GM18498 (cell line): ENCODE measurements around the gene SPACA9.

Source experiments
- ATAC-seq: cut with Tn5 transposase; IDR thresholded peaks from one replicate; pipeline ENCODE4 v1.9.1; 2021; ENCODE audit warnings: mild to moderate bottlenecking, moderate library complexity; ENCODE audit not compliant: unreplicated experiment

The SPACA9 gene

DNA sequence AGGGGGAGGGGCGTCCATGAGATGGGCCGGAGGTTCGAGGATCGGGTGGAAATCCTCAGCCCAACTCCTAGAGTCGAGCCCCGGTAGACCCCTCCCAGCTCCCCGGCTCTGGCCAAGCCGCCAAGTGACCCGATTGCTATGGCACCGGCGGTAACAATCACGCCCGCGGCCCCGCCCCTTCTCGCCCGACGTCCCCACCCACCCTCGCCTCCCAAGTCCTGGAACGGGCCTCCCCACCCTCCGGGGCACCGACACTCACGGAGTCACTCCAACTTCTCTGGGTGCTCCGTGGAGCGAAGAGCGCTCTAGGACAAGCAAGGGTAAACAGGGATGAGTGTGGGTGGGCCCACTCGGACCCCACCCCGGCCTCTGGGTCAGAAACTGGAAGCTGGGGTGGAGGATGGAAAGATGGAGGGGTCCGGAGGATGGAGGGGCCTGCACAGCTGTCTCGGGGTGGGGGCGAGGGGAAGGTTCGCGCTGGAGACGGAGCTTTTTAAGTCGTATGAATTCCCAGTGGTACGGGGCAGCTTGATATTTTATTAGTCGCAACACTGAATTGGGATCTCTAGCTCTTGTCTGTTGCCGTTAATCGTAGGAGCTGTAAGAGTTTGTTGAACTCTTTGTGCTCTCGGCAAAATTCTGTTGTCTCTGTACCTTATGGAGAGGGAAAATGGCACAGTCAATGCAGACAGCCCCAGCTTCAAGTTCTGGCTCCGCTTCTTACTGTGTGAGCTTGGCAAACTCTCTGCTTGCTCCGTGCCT lies at the start of gene SPACA9:
TSS of gene SPACA9 (plus strand) at position 204 of the 762 bp plus-strand sequence. CDS start 5,050 bp downstream, outside the sequence.
- ATAC-seq: no peak

DNA sequence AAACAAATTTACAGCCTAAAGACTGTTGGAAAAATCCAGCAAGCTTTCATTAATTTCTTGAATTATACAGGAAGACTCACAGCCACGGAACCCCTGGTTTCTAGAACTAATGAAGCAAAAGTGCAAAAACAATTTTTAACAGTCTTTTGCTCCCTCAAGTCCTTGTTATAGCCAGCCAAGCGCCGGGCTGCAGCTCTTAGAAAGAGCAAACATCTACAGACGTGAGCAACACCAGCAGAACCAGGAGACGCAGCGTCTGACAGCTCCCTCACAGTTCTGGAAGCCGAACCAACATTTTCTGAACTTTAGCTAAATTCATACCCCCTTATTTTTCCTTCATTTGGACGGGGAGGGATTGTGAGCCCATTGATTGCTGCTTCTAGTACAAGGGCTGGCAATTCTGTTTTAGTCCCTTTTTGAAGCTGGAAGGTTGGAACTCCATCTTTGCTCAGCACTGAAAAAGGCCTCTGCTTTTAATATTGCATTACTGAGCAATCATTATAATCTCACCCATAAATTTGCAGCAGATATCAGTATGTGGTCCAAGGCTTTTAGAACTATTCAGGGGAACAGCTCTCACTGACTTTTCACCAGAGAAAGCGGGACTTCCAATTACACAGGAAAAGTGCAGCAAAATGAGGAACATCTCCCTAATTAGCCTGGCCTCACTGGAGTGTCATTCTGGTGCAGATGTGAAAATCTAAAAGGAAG lies 46.4 kb upstream of the SPACA9 start:
- no peak for ATAC-seq

DNA sequence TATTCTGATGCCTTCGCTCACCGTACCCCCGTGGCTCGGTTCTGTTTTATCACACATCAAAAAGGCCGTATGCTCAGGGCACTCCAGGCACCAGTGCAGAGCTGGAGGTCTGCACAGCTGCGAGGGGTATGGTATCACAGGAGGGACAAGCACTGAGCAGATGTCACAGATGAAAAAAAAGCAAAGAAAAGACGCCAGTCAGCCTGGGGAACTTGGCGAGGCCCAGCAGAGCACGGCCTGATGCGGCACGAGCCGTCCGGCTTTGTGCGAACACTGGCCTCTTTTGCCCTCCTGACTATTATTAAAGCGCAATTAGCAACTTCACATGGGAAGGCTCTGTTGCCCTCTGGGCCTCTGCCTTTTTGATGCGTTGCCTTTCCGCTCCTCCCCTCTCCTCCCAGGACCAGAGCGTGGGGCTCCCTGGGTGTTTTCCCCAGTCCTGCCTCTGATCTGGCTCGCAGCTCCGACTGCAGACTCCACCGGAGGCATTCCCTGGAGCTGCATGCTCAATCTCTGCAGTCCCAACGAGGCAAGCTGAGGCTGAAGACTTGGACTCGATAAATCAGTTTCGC lies 45.1 kb upstream of the SPACA9 start:
- no peak for ATAC-seq

DNA sequence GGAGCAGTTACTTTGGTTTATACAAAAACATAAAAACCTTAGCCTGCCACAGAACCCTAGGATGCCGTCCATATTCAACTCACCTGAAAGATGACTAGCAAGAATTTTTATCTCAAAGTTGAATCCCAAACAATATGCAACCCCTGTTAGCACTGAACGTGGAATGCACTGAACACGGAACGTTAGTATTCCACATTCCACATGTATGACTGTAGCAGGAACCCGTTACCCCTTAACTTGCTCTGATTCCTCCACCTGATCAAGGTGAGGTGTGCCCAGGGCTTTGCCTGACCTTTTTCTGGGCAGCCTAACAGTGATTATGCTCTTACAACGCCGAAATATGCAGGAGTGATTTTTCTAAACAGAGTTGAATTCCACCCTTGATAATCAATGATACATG lies 44.4 kb upstream of the SPACA9 start:
- ATAC-seq: no peak

DNA sequence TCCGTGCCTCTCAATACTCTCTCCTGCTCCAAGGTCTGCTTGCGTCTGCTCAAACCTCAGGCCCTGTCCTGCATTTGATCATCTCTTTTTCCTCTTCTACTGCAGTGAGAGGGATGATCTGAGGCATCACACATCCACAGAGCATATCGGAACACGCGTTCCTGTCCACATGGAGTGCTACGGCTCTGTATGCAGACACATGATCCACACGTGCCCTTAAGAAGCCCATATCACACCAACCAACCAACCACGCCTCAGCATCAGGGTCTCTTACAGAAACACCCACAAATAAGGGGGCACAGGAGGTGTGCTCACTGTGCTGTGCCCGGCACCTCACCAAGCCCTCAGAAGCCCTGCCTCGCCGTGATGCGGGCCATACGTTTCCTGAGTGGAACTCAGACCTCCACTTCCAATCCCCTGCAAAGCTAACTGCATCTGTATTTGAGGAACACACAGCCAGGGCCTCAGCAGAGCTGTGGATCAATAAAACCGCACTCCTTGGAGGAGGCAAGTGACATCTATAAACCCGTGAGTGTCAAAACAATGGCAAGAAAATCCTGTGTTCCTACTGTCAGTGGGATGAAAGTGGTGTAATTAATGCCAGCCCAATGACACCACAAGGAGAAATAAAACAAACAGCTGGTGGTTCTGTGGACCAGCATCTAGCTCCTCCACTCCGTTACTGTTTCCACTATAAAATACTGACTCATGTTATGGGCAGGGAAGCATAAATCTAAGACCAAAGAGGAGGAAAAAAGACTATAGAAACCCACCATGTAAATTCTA lies 41.0 kb upstream of the SPACA9 start:
- no peak for ATAC-seq

DNA sequence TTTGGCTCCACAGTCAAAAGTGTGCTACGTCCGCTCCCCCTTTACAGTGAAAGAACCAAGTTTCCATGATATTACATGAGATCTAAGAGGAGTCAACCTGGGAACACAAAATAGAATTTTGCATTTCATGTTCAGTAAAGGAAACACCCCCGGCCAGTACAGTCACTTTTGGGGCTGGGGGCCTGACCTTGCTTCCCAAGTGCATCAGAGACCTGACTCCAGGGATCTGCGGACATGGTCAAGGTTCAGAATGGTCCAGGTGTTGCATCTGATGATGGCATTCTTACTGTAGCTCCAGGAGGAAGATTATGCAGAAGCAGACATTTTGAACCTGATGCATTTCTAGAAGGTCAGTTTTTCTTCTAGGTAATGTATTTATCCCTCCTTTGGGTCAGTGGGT lies 40.4 kb upstream of the SPACA9 start:
- no peak for ATAC-seq

DNA sequence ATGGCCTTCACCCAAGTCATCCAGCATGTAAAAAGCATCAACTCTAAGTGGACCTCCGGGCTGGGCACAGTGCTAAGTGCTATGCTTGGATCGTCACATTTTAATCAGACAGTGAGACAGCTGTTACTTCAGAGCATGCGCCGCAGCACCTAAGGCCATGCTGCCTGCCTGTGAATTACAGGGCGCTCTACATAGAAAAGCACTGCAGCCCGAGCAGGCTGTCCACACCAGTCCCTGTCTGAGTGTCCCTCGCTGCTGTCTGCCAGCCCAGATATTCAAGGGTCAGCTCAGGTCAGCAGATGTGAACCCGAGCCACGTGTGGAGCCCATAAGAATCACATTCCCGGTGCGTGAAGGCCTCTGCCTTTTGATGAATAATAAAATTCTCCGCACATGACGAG lies 37.7 kb upstream of the SPACA9 start:
- no peak for ATAC-seq

DNA sequence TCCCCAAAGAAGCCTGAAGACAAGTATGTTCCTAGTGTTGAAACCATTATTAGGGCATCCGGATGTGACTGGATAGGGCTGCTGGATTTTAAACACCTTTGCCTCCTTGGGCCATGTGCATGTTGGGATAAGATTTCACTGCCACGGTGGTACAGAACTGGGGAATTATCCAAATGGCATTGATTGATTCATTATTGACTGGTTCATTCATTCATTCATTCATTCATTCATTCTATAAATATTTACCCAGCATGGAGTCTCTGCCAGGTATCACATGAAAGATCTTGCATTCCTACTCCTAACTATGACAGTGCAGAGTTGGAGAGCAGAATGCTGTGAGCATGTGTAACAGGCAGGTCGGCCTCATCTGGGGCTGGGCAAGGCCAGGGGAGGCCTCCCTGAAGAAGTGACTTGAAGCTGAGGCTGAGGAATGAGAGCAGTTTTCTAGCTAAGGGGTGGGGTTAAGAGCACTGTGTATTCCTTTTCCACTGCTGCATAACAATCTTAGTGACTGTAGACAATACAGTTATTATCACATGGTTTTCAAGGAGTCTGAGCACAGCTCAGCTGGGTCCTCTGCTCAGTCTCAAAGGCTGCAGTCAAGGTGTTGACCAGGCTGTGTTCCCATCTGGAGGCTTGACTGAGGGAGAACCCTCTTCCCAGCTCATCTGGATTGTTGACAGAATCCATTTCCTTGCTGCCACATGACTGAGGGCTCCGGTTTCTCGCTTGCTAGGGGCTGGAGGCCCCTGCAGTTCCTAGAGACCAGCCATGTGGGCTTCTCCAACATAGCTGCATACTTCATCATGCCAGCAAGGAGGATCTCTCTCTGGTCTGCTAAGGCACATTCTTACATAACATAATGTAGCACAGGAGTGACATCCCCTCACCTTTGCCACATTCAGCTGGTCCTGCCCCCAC lies 36.3 kb upstream of the SPACA9 start:
- no peak for ATAC-seq

DNA sequence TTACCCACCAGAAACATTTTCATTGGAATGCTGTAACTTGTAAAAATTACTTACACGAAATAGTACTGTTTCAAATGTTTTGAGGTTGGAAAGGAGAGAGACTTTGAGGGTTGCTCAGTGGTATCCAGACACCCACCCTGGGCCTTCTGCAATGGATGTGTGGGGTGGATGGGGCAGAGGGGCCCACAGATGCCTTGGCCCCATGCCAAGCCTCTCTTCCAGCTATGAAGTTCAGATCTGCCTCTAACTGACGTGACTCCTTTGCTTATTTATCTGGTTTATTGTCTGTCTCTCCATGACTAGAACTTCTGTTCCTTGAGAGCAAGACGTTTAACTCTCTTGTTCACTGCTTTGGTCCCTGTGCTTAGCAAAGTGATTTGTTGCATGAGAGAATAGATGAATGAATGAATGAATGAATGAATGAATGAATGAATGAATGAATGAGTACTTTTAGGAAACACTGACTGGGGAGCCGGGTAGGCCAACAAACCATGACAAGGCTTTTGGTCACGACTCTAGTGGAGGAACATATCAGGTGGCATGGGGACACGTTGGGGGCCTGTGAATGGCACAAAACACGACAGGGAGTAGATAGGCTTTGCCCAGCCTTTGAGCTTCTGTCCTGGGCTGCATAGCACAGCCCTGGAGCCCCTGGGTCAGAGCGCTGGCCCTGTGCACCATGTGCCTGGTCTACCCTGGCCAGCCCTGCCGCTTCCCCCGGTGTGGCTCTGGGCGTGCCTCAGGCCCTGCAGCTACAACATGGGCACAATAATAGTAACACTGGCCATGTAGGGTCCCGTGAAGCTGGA lies 32.4 kb upstream of the SPACA9 start:
- no peak for ATAC-seq

DNA sequence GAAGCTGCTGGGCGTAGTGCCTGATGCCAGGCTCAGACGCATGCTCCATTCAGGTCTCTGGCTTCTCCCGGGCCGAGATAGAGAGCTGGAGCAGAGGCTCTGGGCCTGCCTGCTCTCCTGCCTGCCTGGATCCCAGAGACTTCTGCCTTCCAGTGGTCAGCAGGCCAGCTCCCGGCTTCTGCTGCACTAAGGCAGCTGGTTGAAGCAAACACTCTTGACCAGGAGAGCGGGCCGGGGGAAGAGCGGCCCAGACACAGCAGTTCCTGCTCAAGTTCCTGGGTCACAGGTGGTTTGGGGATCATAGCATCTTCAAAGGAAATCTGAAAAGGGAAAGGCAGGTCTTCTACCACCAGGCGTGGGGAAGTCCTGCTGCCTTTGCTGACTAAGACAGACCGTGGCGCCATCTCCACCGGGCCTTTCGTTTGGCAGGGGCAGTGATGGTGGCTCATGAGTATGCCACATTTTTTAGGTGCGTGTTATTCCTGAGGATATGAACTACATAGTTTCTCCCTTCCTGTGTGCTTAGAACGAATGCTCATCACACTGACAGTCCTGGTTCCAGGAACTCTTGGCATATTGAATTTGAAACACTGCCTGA lies 31.7 kb upstream of the SPACA9 start:
- no peak for ATAC-seq

DNA sequence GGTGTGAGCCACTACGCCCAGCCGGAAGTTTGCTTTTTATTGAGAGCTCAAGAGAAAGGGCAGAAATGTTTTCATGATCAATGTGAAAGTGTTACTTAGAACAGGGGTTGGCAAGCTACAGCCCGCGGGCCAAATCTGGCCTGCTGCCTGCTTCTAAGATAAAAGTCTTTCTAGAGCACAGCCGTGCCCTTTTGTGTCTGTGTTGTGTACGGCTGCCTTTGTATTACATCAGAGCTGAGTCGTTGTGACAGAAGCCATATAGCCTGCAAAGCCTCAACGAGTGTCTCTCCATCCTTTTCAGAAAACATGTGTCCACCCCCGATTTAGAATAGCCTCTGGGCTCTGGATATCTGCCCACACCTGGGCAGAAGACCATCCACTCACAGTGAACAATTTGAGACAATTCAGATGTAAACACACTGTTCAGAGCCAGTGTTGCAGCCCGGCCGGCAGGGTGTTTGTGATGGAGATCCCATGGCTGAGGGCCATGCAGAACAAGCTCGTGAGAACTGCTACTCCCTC lies 29.5 kb upstream of the SPACA9 start:
- no peak for ATAC-seq

DNA sequence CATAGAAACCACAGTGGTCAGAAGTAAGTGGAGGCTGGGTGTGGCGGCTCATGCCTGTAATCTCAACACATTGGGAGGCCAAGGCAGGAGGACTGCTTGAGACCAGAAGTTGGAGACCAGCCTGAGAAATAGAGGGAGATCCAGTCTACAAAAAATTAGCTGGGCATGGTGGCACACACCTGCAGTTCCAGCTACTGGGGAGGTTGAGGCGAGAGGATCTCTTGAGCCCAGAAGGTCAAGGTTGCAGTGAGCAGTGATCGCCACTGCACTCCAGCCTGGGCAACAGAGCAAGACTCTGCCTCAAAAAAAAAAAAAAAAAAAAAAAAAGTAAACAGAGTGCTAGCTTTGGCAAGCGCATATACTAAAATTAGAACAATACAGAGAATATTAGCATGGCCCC lies 25.2 kb upstream of the SPACA9 start:
- ATAC-seq: no peak

DNA sequence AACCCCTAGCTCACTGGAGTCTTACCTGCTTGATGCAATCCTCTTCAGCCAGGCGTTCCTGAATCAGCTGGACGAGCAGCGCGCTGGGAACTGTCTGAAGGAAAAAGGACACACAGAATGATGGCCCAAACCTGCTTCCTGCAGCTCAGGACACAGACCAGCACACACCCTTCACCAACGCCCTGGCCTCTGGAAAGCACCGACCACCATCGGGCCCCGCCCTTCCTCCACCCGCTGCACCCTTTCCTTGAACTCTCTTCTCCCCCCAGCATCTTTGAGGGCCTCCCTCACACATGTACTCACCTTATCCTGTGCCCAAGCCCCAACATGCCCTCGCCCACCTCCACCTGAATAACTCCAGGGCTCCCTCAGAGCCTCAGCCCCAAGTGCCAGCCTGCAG lies 23.9 kb upstream of the SPACA9 start:
- ATAC-seq: no peak

DNA sequence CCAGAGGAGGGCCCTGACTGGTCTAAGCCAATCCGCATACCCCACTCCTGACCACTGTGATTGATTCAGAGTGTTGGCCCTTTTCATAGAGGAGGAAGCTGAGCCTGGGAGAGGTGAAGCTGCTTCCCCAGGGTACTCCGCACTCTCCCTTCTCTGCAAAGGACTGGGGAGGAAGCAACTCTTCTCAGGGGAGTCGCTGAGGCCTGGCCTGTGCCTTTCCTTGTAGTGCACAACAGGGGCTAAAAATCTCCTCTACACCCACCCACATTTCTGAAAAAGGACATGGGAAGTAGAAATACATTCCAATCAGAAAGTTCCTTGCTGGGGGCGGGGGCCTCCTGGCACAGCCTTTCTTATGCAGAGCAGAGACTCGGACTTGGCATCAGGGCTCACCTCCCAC lies 22.8 kb upstream of the SPACA9 start:
- ATAC-seq: no peak

DNA sequence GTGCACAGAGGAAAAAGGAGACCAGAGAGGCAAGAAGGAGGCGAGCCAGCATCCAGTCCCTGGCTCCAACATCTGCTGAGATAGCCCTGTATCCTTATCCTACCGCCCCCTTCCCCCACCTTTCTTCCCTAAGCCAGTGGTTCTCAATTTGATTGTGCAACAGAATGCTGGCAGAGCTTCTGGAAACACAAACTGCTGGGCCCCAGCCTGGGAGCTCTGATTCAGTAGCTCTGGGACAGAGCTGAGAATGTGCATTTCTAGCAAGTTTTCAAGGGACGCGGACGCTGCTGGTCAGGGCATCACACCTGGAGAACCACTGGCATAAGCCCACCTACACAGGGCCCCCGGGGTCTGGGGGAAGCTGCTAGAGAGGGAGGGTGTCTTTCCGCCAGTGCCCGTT lies 21.7 kb upstream of the SPACA9 start:
- ATAC-seq: no peak

DNA sequence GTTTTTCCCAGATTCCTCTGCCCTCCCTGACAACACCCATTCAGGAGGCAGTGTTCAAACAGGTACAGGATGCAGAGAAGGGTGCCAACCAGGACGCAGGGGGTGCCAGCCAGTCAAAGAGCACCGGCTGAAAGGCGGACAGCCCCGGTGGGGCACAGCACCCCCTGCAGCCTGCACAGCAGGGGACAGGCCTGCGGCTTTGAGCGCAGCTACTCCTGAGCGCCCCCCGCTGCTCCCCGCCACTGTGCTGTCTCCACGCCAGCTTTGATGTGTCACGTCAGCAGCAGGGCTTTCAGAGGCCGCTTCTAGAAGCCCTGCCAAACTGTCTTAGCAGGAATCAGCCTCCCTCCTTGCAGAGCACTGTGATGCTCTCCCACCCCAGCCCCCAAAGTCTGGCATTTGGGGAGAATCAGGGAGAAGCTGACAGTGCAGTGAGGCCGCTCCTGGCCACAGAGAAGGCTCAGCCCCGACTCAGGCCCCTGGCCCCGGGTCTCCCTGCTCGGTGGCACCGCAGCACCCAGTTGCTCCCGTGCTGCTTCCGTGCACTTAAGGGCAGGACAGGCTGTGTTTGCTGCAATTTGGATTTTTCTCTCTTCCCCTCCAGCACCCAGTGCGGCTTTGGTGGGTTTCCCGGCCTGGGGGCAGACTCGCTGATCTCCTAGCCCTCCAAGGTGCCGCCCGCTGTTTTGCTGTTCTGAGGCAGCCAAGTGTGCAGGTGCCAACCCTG lies 20.9 kb upstream of the SPACA9 start:
- ATAC-seq: no peak

DNA sequence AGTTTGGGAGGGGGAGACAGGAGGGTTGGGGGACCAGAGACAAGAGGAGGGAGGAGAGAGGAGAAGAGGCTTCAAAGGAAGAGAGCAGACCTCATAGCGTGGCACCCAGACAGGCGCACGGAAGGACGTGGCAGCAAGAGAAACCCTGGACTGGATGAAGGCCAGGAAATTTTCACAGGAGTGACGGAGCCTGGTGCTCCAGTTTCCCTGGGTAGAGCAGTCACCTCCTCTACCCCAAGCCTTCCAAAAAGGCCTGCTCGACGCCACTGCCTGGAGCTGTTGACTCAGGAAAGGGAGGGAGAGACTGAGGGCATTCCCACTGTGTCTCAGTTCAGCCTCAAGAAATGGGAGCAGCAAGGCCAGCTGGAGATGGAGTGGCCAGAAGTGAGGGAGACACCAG lies 19.9 kb upstream of the SPACA9 start:
- no peak for ATAC-seq

DNA sequence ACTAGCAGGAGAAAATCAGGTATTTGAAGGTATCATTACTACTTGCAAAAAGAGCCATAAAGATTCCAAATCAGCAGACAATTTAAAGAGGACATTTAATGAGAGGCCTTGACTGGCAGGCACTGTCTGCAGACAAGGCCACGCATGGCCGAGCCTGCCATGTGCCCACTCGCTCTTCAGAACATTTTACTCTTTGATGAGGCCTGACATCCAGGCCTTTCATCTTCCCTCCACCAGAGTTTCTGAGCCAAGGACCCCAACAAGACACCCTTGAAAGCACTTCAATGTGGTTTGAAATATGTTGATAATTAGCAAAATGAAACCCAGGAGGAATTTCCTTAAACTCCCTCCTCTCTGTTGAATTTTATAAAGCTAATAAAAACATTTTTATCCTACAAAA lies 17.0 kb upstream of the SPACA9 start:
- ATAC-seq: no peak
